GM12878 (cell line): ENCODE measurements around the gene PRR5L. TPM values are rescaled to one million over a fixed set of nuclear protein-coding genes. Genes with fewer than 3 reads are reported as not detected.

Experiments used
- ATAC-seq: fragments of 200-7000 bp; cut with Tn5 transposase; 3 replicates; pipeline ENCODE4 v1.9.1; 2020; ENCODE audit warnings: mild to moderate bottlenecking, moderate library complexity
- BruUV-seq: library from RNA; stranded (reverse); fragments of 400-500 nt; replicated peaks from 2 replicates; lab custom pipeline; 2021; lab: Mats Ljungman, UMichigan
- CTCF ChIA-PET: fragments of 300-600 bp; sonication (Branson Sonifier 250); formaldehyde crosslinking; extraction: SDS; loops from one replicate; lab custom pipeline; 2021; ENCODE audit warnings: inconsistent platforms; lab: Yijun Ruan, JAX
- POLR2A ChIA-PET: fragments of 350-600 bp; formaldehyde crosslinking; extraction: SDS; loops from one replicate; lab custom pipeline; 2021; ENCODE audit warnings: inconsistent platforms; lab: Charles Lee
- RAD21 ChIA-PET: fragments of 300-600 bp; sonication (Branson Sonifier 250); formaldehyde crosslinking; loops from one replicate; lab custom pipeline; 2023; ENCODE audit warnings: antibody characterized with exemption; ENCODE audit not compliant: unreplicated experiment; lab: Charles Lee
- SMC1A ChIA-PET: fragments of 300-600 bp; sonication (Branson Sonifier 250); formaldehyde crosslinking; loops from one replicate; lab custom pipeline; 2023; ENCODE audit not compliant: unreplicated experiment, uncharacterized antibody; lab: Charles Lee
- DNase-seq: peaks from one replicate; pipeline ENCODE4 v3.0.0-alpha.2; 2011; ENCODE audit warnings: low read depth, low spot score
- FAIRE-seq: peaks from 3 replicates; lab custom pipeline; 2011; peaks lifted over from hg19 to GRCh38; lab: Jason Lieb, UNC
- H2AFZ ChIP-seq: 2 replicates; pipeline ENCODE4 v1.6.0; 2011; ENCODE audit warnings: low read depth, low read length, control low read depth; ENCODE audit not compliant: control insufficient read depth
- H3K27ac ChIP-seq: 2 replicates; pipeline ENCODE4 v1.5.1; 2011; ENCODE audit warnings: control low read depth; ENCODE audit not compliant: control insufficient read depth, insufficient read depth
- H3K27me3 ChIP-seq, 2 experiments: replicated peaks in 1 of 2; 2 replicates each; pipeline versions ENCODE4 v1.6.0 to v1.6.1; 2011; ENCODE audit warnings: low read length in 1 of 2; ENCODE audit not compliant: control insufficient read depth in 2 of 2, insufficient read depth in 2 of 2
- H3K36me3 ChIP-seq, 2 experiments: 2 replicates each; pipeline ENCODE4 v1.5.1; 2011; ENCODE audit warnings: low read length in 1 of 2; ENCODE audit not compliant: control insufficient read depth in 2 of 2, insufficient read depth in 2 of 2
- H3K4me1 ChIP-seq: 2 replicates; pipeline ENCODE4 v1.6.1; 2011; ENCODE audit warnings: mild to moderate bottlenecking, low read length, moderate library complexity, mixed read lengths; ENCODE audit not compliant: control insufficient read depth, insufficient read depth
- H3K4me2 ChIP-seq: 2 replicates; pipeline ENCODE4 v1.6.0; 2011; ENCODE audit warnings: control low read depth; ENCODE audit not compliant: control insufficient read depth, insufficient read depth
- H3K4me3 ChIP-seq: fragments of 200-600 bp; sonication (generic); 2 replicates; pipeline ENCODE4 v1.5.1; 2016
- H3K79me2 ChIP-seq: 2 replicates; pipeline ENCODE4 v1.6.0; 2011; ENCODE audit warnings: low read length; ENCODE audit not compliant: control insufficient read depth, insufficient read depth
- H3K9ac ChIP-seq: 2 replicates; pipeline ENCODE4 v1.8.0; 2011; ENCODE audit warnings: low read length, control low read depth, mixed read lengths; ENCODE audit not compliant: control insufficient read depth, insufficient read depth
- H3K9me3 ChIP-seq: replicated peaks from 3 replicates; pipeline ENCODE4 v1.5.1; 2011; ENCODE audit warnings: mild to moderate bottlenecking, low read length; ENCODE audit not compliant: control insufficient read depth, insufficient read depth
- H4K20me1 ChIP-seq: 2 replicates; pipeline ENCODE4 v1.6.0; 2011; ENCODE audit not compliant: control insufficient read depth, insufficient read depth
- ATF7 ChIP-seq: fragments of 450-650 bp; IDR thresholded peaks from 2 replicates; pipeline ENCODE4 v1.6.1; 2016; ENCODE audit warnings: low read depth, mild to moderate bottlenecking
- ETV6 ChIP-seq, 2 experiments: fragments of 450-650 bp in 1 of 2; IDR thresholded peaks in 1 of 2; conservative IDR thresholded peaks in 1 of 2; 2 replicates each; pipeline ENCODE4 v1.6.1; 2014; ENCODE audit warnings: antibody characterized with exemption in 1 of 2, borderline replicate concordance in 1 of 2, low read depth in 1 of 2, mild to moderate bottlenecking in 1 of 2, moderate library complexity in 1 of 2
- IKZF1 ChIP-seq: fragments of 450-650 bp; conservative IDR thresholded peaks from 2 replicates; pipeline ENCODE4 v1.6.1; 2017; ENCODE audit warnings: antibody characterized with exemption, mild to moderate bottlenecking
- MTA2 ChIP-seq: fragments of 450-650 bp; IDR thresholded peaks from 2 replicates; pipeline ENCODE4 v1.6.1; 2016; ENCODE audit warnings: low read depth, mild to moderate bottlenecking, moderate library complexity
- PML ChIP-seq: IDR thresholded peaks from 2 replicates; pipeline ENCODE4 v1.6.1; 2012; ENCODE audit warnings: low read length, inconsistent platforms
- RB1 ChIP-seq: fragments of 450-650 bp; formaldehyde crosslinking; IDR thresholded peaks from 2 replicates; pipeline ENCODE4 v1.6.1; 2017; ENCODE audit warnings: mild to moderate bottlenecking, borderline replicate concordance
- SIX5 ChIP-seq: IDR thresholded peaks from 2 replicates; pipeline ENCODE4 v1.6.1; 2011; ENCODE audit warnings: mild to moderate bottlenecking, low read depth, low read length, moderate library complexity; ENCODE audit not compliant: severe bottlenecking
- SUZ12 ChIP-seq: fragments of 200-600 bp; sonication (generic); IDR thresholded peaks from one replicate; pipeline ENCODE4 v1.6.1; 2018; ENCODE audit warnings: antibody characterized with exemption, mild to moderate bottlenecking; ENCODE audit not compliant: unreplicated experiment
- YBX1 ChIP-seq: fragments of 450-650 bp; IDR thresholded peaks from 2 replicates; pipeline ENCODE4 v1.6.1; 2016; ENCODE audit warnings: antibody characterized with exemption
- WGBS: methylation state at CpG from one replicate; pipeline ENCODE4 v1.1.6; 2016; ENCODE audit warnings: low lambda C conversion rate; ENCODE audit not compliant: insufficient replicate concordance, insufficient coverage; ENCODE audit errors: missing lambda C conversion rate; 5-methylcytosine and 5-hydroxymethylcytosine counted together
- in situ Hi-C: fragments of 300-500 bp; cut with MboI; formaldehyde crosslinking; loops from 9 replicates; pipeline ENCODE4 v1.14.3; 2018; ENCODE audit warnings: mixed read lengths
- intact Hi-C: fragments of 100-400 bp; cut with micrococcal nuclease; formaldehyde crosslinking; loops from one replicate; pipeline ENCODE4 v1.14.2; 2022; ENCODE audit not compliant: unreplicated experiment
- polyA plus RNA-seq, 11 experiments: library from polyadenylated mRNA; depleted of rRNA in 4 of 11; unstranded in 6 of 11; stranded (reverse) in 5 of 11; fragments of >200 nt; fragmentation: Nextera tagmentation in 4 of 11; fragmentation: Illumina TruSeq in 1 of 11; extraction: Ambion mirVana in 4 of 11; extraction: Trizol in 1 of 11; gene quantifications; 1 replicate in 1 of 11; 2 replicates in 10 of 11; pipeline versions ENCODE4 v1.2.1 to v1.2.3, GENCODE V29; 2011 to 2016; ENCODE audit warnings: inconsistent platforms in 2 of 11, missing spikeins in 2 of 11, low read depth in 1 of 11
- total RNA-seq, 4 experiments: library from RNA; depleted of rRNA in 3 of 4; stranded (reverse); fragments of >200 nt in 3 of 4; fragmentation: Illumina TruSeq in 1 of 4; extraction: Trizol in 1 of 4; gene quantifications; 2 replicates each; pipeline versions ENCODE4 v1.2.1 to v1.2.3, GENCODE V29; 2013 to 2021
- TF ChIP-seq, protein P1 (sequence below): fragments of 450-650 bp; IDR thresholded peaks from 2 replicates; pipeline ENCODE4 v1.6.1; 2016; ENCODE audit warnings: mild to moderate bottlenecking
- TF ChIP-seq, protein P2 (sequence below): IDR thresholded peaks from 2 replicates; pipeline ENCODE4 v1.6.1; 2011; ENCODE audit warnings: low read depth, mild to moderate bottlenecking, low read length, moderate library complexity, borderline replicate concordance; ENCODE audit errors: extremely low read depth

The PRR5L gene
- total and polyA plus RNA-seq, 10 of the 15 experiments (the other 5 are each of a cell fraction or from before 2014, with no cell fraction given), result 0.11 to 4.2 (median 0.67) TPM; not detected in 1

DNA sequence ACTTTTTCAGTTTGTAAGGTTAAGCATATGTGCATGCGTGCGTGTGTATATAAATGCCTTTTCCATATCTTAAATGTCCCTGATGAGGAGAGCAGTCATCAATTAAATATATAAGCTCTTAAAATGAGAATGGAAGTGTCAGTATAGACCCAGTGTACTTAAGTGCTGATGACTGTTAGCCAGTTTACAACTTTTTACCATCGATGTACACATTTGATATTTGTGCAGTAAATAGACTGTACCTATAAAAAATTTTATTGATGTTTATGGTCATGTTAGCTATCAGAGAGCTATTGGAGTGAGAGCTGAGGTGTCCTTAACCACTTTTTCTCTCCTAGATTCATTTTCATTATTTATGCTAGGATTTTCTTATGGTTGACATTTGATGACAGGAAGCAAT, 168.6 kb downstream of the PRR5L start:
- Histone ChIP-seq H3K27ac (no peak overlapping the region), H3K4me2 (no peak overlapping the region), H3K9me3 (no peaks in the 10 kb centered on the region), H3K4me1 (no peaks in the 10 kb centered on the region), H2AFZ (no peak overlapping the region), H3K79me2 (no peaks in the 10 kb centered on the region), H3K27me3 (peaks cover 0 to 4% of the 10 kb centered on the region in 2 experiments; a peak in 2 of 4 replicates)
- no TSS peak for BruUV-seq
- no peak for ATAC-seq
- intact Hi-C loops, result no loop called here
- ChIA-PET SMC1A (interaction anchor here (0.9 to 1.5 kb wide), 3 partner anchors 13 to 169 kb away, joined by 3 to 6 read pairs (median 6); partner anchors contain the start of gene PRR5L), CTCF (interaction anchor here (1.3 to 2.2 kb wide), 3 partner anchors 10 to 158 kb away, joined by 5 to 8 read pairs (median 5); no protein-coding TSS in a partner anchor), POLR2A (no interaction called here)
- WGBS, result 65% methylated on average over 3 of the region's 3 CpGs
- TF ChIP-seq, protein P1, sequence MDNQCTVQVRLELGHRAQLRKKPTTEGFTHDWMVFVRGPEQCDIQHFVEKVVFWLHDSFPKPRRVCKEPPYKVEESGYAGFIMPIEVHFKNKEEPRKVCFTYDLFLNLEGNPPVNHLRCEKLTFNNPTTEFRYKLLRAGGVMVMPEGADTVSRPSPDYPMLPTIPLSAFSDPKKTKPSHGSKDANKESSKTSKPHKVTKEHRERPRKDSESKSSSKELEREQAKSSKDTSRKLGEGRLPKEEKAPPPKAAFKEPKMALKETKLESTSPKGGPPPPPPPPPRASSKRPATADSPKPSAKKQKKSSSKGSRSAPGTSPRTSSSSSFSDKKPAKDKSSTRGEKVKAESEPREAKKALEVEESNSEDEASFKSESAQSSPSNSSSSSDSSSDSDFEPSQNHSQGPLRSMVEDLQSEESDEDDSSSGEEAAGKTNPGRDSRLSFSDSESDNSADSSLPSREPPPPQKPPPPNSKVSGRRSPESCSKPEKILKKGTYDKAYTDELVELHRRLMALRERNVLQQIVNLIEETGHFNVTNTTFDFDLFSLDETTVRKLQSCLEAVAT, result no peak
- TF ChIP-seq IKZF1, result no peak
- TF ChIP-seq, all 136 proteins: peak for 0
- Histone ChIP-seq H3K36me3 (no peaks in the 10 kb centered on the region), H3K9ac (no peak overlapping the region), H4K20me1 (no peaks in the 10 kb centered on the region), H3K4me3 (no peak overlapping the region)
- FAIRE-seq (no peak), DNase-seq (no peak)
- in situ Hi-C loops, result loop anchor here (5.0 kb wide), 1 partner anchor 52 kb away; no protein-coding TSS in a partner anchor
- RAD21 ChIA-PET, result interaction anchor here (1.4 kb wide), 1 partner anchor 28 kb away, joined by 3 read pairs; no protein-coding TSS in a partner anchor

DNA sequence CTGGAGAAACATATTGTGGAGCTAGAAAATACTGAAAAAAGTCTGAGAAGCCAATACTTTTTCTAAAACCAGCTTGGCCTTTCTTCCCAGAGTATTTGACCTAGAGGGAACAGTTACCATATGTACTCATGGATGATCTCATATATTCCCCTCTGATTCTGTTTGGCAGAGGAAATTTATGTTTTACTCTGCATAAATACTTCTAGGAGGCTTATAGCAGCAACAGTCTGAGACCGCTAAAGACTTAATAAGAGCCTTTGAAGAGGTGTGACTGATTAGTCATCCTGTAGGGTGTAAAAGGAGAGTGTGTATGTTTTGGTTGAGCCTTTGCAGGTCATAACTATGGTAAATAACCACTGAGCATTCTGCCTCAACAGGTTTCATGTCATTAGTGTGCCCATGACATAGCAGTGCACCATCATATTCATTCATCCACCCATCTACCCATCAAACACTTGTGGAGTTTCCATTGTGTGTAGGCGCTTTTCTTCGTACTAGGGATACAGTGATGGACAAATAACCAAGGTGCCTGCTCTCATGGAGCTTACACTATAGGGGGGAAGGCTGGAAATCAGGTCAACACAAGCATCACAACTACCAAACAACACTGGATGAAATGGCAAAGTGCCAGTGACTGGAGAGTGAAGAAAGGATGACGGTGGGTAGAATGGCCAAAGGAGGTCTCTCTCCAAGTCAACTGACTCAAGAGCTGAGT, 169.5 kb downstream of the PRR5L start:
- ChIA-PET POLR2A (no interaction called here), SMC1A (interaction anchor here (0.7 to 1.4 kb wide), 4 partner anchors 13 to 170 kb away, joined by 3 to 6 read pairs (median 3); partner anchors contain the start of gene PRR5L), RAD21 (interaction anchor here (1.4 kb wide), 1 partner anchor 27 kb away, joined by 3 read pairs; no protein-coding TSS in a partner anchor)
- no TSS peak for BruUV-seq
- WGBS, result 48% methylated on average over 4 of the region's 4 CpGs
- peaks cover 0 to 4% of the 10 kb centered on the region in 2 experiments; a peak in 2 of 4 replicates for H3K27me3 ChIP-seq
- H3K79me2 ChIP-seq, result no peaks in the 10 kb centered on the region
- no peaks in the 10 kb centered on the region for H3K9me3 ChIP-seq
- no peak overlapping the region for H3K4me2 ChIP-seq
- H3K4me3 ChIP-seq, result no peak overlapping the region
- H3K4me1 ChIP-seq, result no peaks in the 10 kb centered on the region
- no peak overlapping the region for H3K27ac ChIP-seq
- no peak for DNase-seq
- TF ChIP-seq, protein P2, sequence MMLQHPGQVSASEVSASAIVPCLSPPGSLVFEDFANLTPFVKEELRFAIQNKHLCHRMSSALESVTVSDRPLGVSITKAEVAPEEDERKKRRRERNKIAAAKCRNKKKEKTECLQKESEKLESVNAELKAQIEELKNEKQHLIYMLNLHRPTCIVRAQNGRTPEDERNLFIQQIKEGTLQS, result no peak
- no peak for TF ChIP-seq ATF7
- no peak for TF ChIP-seq MTA2
- TF ChIP-seq SIX5, result no peak
- TF ChIP-seq RB1, result no peak
- no peak for TF ChIP-seq ETV6 (conservative IDR thresholded peaks at IDR 0.05 in 1 of 2, IDR thresholded peaks at IDR 0.05 in 1 of 2; ENCODE audit: borderline replicate concordance in 1 of 2, low read depth in 1 of 2)
- TF ChIP-seq PML, result no peak
- no peak for TF ChIP-seq SUZ12
- TF ChIP-seq YBX1, result no peak
- TF ChIP-seq, all 136 proteins: peak for 0
- Histone ChIP-seq H4K20me1 (no peaks in the 10 kb centered on the region), H2AFZ (no peak overlapping the region), H3K9ac (no peak overlapping the region), H3K36me3 (no peaks in the 10 kb centered on the region)
- in situ Hi-C loops, result no loop called here
- intact Hi-C loops, result no loop called here
- no peak for FAIRE-seq
- no peak for ATAC-seq
- CTCF ChIA-PET, result interaction anchor here (1.7 to 4.8 kb wide), 3 partner anchors 9 to 158 kb away, joined by 5 to 30 read pairs (median 5); no protein-coding TSS in a partner anchor
